ENCODE data around the gene TMEM176A. TPM values are rescaled to one million over a fixed set of nuclear protein-coding genes. Genes with fewer than 3 reads are reported as not detected.

TMEM176A gene
- total and polyA plus RNA-seq, 2 donors: 20.8 to 56.1 TPM

DNA sequence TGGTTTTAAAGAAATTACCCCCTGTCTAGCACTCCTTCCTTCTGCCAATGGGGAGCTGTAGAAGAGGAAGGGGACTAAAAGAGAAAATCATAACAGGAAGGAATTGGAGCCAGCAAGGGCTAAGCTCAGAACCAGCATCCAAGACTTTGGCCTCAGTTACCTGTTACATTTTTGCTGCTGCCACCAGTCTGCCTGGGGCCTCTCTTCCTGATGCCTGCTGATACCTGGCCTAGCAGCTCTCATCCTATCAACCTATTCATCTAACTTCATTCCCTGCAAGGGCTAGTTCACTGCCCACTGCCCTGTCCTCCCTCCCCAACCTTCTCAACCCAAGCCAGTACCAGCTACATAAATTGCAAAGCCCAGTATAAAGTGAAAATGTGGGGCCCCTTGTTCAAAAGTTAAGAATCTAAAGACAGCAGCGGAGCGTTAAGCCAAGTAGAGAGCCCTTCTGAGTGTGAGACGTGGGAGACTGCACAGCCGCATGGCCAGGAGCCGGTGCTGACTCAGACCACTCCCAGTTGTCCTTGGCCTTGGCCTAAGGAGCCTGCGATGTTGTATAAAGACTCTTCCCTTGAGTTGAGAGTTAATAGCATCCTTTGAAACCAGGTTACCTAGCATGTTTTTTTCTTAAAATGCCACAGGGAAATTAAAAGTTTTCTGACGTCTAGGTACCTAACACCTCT, 38.5 kb downstream of the TMEM176A start:
- WGBS: 61% methylated on average over 7 of the region's 7 CpGs

DNA sequence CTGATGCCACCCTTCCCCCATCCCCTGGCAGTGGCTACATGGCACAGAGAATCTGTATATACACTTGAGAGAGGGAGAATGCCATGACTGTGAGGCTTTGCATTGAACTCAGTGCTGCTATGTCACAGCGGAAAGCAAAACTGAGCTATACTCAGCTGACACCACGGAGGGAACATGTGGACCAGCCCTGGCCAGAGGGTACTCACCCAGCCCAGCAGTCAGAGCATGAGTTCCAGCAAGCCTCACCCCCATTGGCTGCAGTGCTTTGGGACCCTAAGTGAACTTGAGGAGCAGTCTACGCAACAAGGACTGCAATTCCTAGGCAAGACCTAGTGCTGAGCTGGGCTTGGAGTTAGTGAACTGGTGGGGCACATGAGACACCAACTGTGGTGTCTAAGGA, 41.4 kb downstream of the TMEM176A start:
- no peak for DNase-seq (ENCODE audit: extremely low spot score)
- Histone ChIP-seq H3K27ac (ENCODE audit: low read depth) (no peak overlapping the region), H3K4me3 (ENCODE audit: low read depth, low read length) (no peak overlapping the region), H3K36me3 (ENCODE audit: insufficient read depth) (no peaks in the 10 kb centered on the region), H3K4me1 (ENCODE audit: insufficient read depth) (peaks cover 2% of the 10 kb centered on the region)
- 94% methylated on average over 3 of the region's 3 CpGs for WGBS

More for the DNA sequence above, 38.5 kb downstream of the TMEM176A start:
- DNase-seq (ENCODE audit: extremely low spot score): no peak
- Histone ChIP-seq H3K36me3 (ENCODE audit: insufficient read depth) (no peaks in the 10 kb centered on the region), H3K4me1 (ENCODE audit: insufficient read depth) (no peaks in the 10 kb centered on the region), H3K27ac (ENCODE audit: low read depth) (no peak overlapping the region), H3K4me3 (ENCODE audit: low read depth, low read length) (no peak overlapping the region)

DNA sequence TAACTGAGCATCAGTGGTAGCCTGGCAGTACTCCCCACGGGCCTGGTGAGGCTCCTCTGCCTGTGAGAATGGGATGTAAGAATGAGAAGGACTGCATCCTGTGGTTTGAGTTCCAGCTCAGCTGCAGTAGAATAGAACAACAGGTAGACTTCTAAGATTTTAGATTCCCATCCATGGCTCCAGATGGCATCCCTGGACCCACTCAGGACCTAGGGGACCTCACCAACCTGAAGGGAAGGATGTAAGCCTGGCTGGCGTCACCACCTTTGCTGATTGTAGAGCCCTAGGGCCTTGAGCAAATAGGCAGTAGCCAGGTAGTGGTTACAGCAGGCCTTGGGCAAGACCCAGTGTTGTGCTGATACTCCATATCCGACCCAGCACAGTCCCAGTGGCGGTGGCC, 42.1 kb downstream of the TMEM176A start:
- DNase-seq (ENCODE audit: extremely low spot score): no peak
- Histone ChIP-seq H3K4me1 (ENCODE audit: insufficient read depth) (peaks cover 2% of the 10 kb centered on the region), H3K36me3 (ENCODE audit: insufficient read depth) (no peaks in the 10 kb centered on the region), H3K4me3 (ENCODE audit: low read depth, low read length) (no peak overlapping the region), H3K27ac (ENCODE audit: low read depth) (no peak overlapping the region)
- WGBS: 84% methylated on average over 4 of the region's 4 CpGs

DNA sequence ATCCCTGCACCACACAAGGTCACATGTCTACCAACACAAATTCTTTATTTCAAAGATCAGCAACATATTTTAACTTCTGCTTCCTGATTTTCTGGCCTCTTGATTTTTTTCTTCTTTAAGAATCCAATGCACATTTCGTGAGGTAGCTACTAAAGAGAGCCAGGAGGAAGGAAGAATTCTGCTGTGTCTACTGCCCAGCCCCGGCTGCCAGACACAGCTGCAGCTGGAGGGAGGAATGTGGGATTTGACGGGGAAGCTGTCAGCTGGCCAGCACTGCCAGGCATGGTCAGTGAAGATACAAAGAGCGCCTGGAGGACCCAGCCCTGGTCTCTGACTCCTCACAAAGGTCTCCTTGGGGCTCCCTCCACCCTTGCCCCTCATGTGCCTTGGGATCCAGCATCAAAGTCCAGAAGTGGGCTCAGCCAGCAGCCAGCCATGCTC, 44.9 kb downstream of the TMEM176A start:
- no peak overlapping the region for H3K27ac ChIP-seq (ENCODE audit: low read depth)
- no peak overlapping the region for H3K4me3 ChIP-seq (ENCODE audit: low read depth, low read length)
- WGBS: 11% methylated on average over 4 of the region's 4 CpGs
- H3K36me3 ChIP-seq (ENCODE audit: insufficient read depth): no peaks in the 10 kb centered on the region
- H3K4me1 ChIP-seq (ENCODE audit: insufficient read depth): peaks cover 2% of the 10 kb centered on the region
- DNase-seq (ENCODE audit: extremely low spot score): no peak

DNA sequence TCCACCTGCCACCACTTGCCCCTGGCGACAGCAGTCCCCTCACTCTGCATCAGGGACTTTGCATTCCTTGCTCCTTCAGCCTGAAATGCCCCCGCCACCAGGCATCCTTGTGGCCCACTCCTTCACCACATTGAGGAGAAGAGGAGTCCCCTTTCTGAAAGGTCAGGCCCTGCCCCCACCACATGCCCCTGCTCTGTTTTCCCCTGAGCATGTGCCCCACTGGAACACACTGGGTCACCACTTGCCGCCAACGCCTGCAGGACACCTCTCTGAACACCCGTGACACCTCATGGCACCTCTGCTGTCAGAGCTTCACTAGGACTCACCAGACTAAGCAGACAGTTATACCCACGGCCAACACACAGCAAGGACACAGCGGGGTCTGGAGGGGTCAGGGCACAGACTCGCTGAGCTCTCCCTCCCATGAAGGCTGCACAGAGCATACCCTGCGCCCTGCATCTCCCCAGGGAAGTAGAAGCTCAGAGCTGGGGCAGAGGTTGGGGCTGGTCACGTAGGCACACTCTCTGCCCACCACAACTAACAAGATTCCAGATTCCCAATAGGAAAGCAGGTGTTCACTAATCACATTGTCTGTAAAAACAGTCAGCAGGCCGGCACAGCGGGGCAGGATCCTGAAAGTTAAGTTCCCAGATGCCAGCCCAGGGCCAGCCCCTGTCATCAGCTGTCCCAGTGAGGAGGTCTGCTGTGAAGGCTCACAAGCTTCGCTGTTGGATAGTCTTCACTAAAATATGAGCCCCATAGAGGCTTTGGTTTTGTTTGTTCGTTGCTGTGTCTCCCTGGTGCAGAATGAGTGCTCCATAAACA, 45.9 kb downstream of the TMEM176A start:
- Histone ChIP-seq H3K4me1 (ENCODE audit: insufficient read depth) (peaks cover 2% of the 10 kb centered on the region), H3K4me3 (ENCODE audit: low read depth, low read length) (no peak overlapping the region), H3K36me3 (ENCODE audit: insufficient read depth) (no peaks in the 10 kb centered on the region), H3K27ac (ENCODE audit: low read depth) (no peak overlapping the region)
- DNase-seq (ENCODE audit: extremely low spot score): no peak
- 92% methylated on average over 14 of the region's 14 CpGs for WGBS

DNA sequence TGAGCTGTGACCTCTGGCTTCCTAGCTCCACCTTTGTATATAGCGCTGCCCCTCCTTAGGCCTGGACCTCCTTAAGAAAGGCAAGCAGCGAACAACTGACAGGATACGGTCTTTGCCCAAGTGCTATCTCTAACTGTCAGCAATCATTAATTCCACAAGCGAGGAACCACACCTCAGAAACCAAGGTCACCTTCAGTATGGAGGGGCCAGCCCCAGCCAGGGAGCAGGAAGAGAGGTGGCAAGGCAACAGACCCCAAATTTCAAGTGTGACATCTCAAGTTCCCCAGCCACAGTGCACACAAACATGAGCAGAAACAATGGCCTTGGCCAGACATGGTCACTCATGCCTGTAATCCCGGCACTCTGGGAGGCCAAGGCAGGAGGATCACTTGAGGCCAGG, 47.0 kb downstream of the TMEM176A start:
- peaks cover 2% of the 10 kb centered on the region for H3K4me1 ChIP-seq (ENCODE audit: insufficient read depth)
- H3K27ac ChIP-seq (ENCODE audit: low read depth): no peak overlapping the region
- no peaks in the 10 kb centered on the region for H3K36me3 ChIP-seq (ENCODE audit: insufficient read depth)
- DNase-seq (ENCODE audit: extremely low spot score): no peak
- no peak overlapping the region for H3K4me3 ChIP-seq (ENCODE audit: low read depth, low read length)
- WGBS: 91% methylated on average over 5 of the region's 5 CpGs

DNA sequence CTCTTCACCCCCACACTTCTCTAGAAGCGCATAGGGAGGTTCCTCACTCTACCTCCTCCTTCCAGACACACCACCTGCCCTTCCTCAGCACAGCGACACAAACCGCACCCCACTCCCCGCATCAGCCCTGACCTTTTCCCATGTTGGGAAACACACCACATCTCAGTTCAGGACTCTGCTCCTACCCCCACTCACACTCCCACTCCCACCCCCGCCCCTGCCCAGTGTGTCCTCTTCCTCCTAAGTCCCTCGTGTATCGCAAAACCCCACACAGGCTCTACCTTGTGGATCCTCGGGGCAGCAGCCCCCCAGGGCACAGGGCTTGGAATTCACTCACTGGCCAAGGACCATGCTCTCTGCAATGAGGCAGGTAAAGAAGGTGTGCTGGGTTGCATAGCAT, 47.5 kb downstream of the TMEM176A start:
- no peak for DNase-seq (ENCODE audit: extremely low spot score)
- Histone ChIP-seq H3K36me3 (ENCODE audit: insufficient read depth) (no peaks in the 10 kb centered on the region), H3K27ac (ENCODE audit: low read depth) (no peak overlapping the region), H3K4me3 (ENCODE audit: low read depth, low read length) (no peak overlapping the region), H3K4me1 (ENCODE audit: insufficient read depth) (peaks cover 2% of the 10 kb centered on the region)
- WGBS: 90% methylated on average over 8 of the region's 8 CpGs

DNA sequence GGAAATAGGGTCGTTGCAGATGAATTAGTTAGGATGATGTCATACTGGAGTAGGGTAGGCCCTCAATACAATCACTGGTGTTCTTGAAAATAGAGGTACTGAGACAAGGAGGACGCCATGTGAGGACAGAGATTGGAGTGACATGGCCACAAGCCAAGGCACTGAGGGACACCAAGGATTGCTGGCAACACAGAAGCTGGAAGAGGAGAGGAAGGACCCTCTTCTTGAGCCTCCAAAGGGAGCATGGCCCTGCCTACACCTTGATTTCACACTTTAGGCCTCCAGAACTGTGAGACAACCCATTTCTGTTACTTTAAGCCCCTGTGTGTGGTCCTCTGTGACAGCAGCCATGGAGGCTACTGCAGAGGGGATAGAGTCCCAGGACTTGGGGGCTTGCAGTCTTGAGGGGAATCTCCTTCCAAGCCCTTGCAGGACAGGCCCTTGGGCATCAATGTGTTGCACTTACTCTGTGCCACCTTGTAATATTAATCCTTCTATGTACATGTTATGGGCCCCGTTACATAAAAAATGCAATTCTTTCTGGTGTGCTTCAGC, 48.1 kb downstream of the TMEM176A start:
- WGBS: 85% methylated on average over 3 of the region's 3 CpGs
- Histone ChIP-seq H3K36me3 (ENCODE audit: insufficient read depth) (no peaks in the 10 kb centered on the region), H3K4me1 (ENCODE audit: insufficient read depth) (peaks cover 2% of the 10 kb centered on the region), H3K4me3 (ENCODE audit: low read depth, low read length) (no peak overlapping the region), H3K27ac (ENCODE audit: low read depth) (no peak overlapping the region)
- DNase-seq (ENCODE audit: extremely low spot score): no peak

DNA sequence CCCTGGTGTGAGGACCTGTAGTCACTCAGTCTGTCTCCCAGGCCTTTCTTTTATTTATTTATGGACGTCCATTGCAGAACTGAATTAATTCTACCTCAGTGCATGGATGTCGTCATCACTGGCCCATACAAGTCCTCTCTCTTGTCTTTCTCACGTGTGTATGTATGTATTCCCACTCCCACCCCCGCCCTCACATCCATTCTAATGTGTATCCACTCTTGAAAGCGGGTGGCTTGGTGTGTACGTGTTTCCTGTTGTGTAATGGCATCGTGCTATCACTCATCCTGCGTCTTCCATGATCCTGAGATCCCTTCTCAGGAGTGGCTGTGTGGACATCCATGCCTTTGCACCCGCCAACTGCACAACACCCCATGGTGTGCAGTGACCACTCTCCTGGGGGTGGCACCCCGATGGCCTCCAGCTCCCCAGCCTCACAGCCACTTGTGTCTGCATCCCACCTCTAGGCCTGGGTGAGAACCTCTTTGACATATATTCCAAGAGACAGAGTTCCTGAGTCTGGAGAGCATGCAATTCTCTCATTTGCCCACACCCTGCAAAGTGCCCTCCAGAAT, 48.7 kb downstream of the TMEM176A start:
- H3K36me3 ChIP-seq (ENCODE audit: insufficient read depth): no peaks in the 10 kb centered on the region
- no peak overlapping the region for H3K27ac ChIP-seq (ENCODE audit: low read depth)
- WGBS: 88% methylated on average over 10 of the region's 10 CpGs
- H3K4me1 ChIP-seq (ENCODE audit: insufficient read depth): peaks cover 2% of the 10 kb centered on the region
- no peak overlapping the region for H3K4me3 ChIP-seq (ENCODE audit: low read depth, low read length)
- DNase-seq (ENCODE audit: extremely low spot score): no peak

DNA sequence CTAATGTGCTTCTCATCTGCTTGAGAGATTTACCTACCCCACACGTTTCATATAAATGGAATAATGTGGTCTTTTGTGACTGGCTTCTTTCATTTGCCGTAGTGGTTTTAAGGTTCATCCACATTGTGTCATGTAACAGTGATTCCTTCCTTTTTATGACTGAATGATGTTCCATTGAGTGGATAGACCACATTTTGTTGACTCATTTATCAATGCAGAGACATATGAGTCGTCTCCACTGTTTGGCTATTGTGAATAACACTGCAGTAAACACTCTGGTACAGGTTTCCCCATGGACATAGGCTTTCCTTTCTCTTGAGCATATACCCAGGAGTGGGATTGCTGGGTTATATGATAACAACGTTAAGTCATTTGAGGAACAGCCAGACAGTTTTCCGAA, 49.7 kb downstream of the TMEM176A start:
- Histone ChIP-seq H3K4me1 (ENCODE audit: insufficient read depth) (peaks cover 2% of the 10 kb centered on the region), H3K27ac (ENCODE audit: low read depth) (no peak overlapping the region), H3K36me3 (ENCODE audit: insufficient read depth) (no peaks in the 10 kb centered on the region), H3K4me3 (ENCODE audit: low read depth, low read length) (no peak overlapping the region)
- no peak for DNase-seq (ENCODE audit: extremely low spot score)
- 81% methylated on average over 5 of the region's 5 CpGs for WGBS

DNA sequence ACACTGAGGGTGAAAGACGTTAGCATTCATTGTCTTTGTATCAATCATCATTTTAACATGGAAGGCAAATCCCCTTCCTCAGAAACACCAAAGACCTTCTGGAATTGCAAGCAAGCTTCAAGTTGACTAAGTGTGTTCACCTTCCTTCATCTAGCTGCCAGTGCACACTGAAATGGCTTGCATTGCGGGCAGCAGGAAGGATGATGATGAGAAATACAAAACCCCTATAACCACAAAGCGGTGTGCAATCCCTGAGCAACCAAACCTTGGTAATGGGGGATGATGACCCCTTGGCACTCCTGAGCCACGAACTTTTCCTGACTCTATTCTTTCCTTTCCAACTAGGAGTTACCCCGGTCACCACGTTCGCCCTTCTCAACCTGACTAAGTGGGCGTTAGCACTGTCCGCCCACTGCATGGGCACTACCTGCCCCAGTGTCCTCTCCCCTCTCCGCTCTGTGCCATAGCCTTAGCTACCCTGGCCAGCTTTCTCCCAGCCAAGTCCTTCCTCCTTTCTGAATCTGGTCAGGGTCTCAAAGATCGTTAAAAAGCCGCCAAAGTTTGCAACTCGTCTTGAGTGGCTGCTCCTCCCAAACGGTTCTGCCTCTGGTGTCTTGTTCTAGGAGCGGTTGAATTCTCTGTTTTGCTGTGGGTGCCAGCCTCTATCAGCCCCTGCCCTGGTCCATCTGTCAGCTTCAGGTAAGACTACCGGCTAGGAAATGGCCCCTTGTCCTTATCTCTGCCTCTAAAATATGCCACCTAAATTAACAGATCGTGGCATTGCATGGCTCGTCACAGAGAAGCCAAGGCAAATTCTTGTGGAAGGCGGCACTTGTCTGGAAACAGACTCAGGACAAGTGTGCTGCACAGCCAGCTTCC, 51.2 kb downstream of the TMEM176A start:
- WGBS: 86% methylated on average over 19 of the region's 19 CpGs
- Histone ChIP-seq H3K4me1 (ENCODE audit: insufficient read depth) (no peaks in the 10 kb centered on the region), H3K4me3 (ENCODE audit: low read depth, low read length) (no peak overlapping the region), H3K27ac (ENCODE audit: low read depth) (no peak overlapping the region), H3K36me3 (ENCODE audit: insufficient read depth) (no peaks in the 10 kb centered on the region)
- DNase-seq (ENCODE audit: extremely low spot score): no peak

DNA sequence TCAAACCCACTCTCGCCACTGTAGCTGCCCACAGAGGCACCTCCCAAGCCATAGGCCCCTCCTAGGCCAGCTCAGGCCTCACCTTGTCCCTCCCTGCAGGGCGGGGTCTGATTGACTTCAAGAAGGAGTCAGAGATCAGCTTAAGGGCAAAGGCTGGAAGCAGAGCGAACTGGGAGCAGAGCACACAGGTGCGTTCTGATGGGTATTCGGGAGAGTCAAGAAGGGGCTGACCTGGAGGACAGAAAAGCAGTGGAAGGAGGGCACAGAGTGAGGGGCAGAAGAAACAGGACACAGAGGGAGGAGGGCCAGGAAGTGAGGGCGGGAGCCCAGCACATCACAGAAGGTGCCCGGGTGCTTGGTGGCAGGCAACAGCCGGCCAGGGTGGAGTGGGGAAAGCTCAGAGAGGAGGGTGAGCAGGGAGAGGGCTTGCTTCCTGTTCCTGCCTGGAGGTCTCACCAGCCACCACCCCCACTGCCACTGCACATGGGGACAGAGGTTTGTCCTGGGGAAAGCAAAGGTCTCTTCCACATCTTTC, 51.9 kb downstream of the TMEM176A start, which contains the start of gene AOC1:
TSS of gene AOC1 (plus strand) at position 147 of the 535 bp plus-strand sequence. CDS start 3,954 bp downstream, outside the sequence.
- Histone ChIP-seq H3K27ac (ENCODE audit: low read depth) (no peak within 1 kb of the TSS), H3K4me3 (ENCODE audit: low read depth, low read length) (no peak within 1 kb of the TSS), H3K36me3 (ENCODE audit: insufficient read depth) (no peaks in the 10 kb centered on the region), H3K4me1 (ENCODE audit: insufficient read depth) (no peaks in the 10 kb centered on the region)
- DNase-seq (ENCODE audit: extremely low spot score): no peak
- 62% methylated on average over 8 of the region's 8 CpGs for WGBS
